ENCODE results near the gene EMC8. TPM values are rescaled to one million over a fixed set of nuclear protein-coding genes. Genes with fewer than 3 reads are reported as not detected.

The EMC8 gene
- total and polyA plus RNA-seq, 2 experiments from 2014 or later, result 42.8 to 54.8 TPM

DNA sequence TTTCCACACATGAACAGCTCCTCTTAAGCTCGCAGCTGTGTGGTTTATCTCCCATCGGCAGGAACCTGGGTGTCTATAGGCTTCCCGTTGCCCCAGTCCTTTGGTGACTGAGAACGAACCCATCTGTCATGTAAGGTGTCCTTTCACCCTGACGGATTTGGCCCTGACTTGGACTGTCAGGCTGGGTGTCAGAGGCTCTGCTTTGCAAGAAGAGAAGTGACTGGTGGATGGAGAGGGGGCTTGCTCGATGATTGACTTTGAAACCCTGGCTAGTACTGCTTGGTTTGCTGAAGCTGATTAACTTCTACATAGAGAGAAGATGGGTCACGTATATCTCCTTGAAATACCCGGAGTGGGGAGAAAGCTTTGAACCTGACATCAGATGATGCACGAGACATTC is 43.1 kb upstream of the EMC8 start:
- H3K4me1 ChIP-seq (ENCODE audit: low read depth), result peaks cover 6% of the 10 kb centered on the region
- TF ChIP-seq, protein P1, sequence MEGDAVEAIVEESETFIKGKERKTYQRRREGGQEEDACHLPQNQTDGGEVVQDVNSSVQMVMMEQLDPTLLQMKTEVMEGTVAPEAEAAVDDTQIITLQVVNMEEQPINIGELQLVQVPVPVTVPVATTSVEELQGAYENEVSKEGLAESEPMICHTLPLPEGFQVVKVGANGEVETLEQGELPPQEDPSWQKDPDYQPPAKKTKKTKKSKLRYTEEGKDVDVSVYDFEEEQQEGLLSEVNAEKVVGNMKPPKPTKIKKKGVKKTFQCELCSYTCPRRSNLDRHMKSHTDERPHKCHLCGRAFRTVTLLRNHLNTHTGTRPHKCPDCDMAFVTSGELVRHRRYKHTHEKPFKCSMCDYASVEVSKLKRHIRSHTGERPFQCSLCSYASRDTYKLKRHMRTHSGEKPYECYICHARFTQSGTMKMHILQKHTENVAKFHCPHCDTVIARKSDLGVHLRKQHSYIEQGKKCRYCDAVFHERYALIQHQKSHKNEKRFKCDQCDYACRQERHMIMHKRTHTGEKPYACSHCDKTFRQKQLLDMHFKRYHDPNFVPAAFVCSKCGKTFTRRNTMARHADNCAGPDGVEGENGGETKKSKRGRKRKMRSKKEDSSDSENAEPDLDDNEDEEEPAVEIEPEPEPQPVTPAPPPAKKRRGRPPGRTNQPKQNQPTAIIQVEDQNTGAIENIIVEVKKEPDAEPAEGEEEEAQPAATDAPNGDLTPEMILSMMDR (IDR thresholded peaks at IDR 0.05; ENCODE audit: low read depth, low read length), result no peak
- H3K27me3 ChIP-seq, result peaks cover 3% of the 10 kb centered on the region
- H3K4me3 ChIP-seq, result no peak overlapping the region
- H3K27ac ChIP-seq, result no peak overlapping the region
- no peak for DNase-seq (ENCODE audit: low read depth in 1 of 2, low spot score in 1 of 2)
- H3K9me3 ChIP-seq (ENCODE audit: low read depth), result no peaks in the 10 kb centered on the region
- H3K36me3 ChIP-seq, result no peaks in the 10 kb centered on the region

DNA sequence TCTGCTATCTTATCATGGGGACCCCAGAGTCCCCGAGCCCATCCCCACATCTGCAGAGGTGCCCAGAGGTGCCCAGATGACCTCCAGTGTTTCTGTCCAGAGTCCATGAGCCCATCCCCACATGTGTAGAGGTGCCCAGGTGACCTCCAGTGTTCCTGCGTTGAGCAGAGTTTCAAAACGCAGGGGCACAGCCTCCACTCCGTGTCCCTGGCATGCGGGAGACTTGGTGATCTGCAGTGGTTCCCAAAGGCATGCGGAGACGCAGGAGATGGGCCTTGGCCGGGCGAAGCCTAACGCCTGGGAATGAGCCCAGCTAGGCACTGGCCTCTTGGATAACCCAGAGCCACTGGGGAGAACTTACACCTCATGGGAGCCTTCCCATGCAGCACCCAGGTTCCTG is 41.5 kb upstream of the EMC8 start:
- Histone ChIP-seq H3K27ac (no peak overlapping the region), H3K9me3 (ENCODE audit: low read depth) (no peaks in the 10 kb centered on the region), H3K36me3 (no peaks in the 10 kb centered on the region), H3K4me3 (no peak overlapping the region), H3K4me1 (ENCODE audit: low read depth) (peaks cover 3% of the 10 kb centered on the region), H3K27me3 (peaks cover 3% of the 10 kb centered on the region)
- TF ChIP-seq, protein P1 (IDR thresholded peaks at IDR 0.05; ENCODE audit: low read depth, low read length), result no peak
- DNase-seq (ENCODE audit: low read depth in 1 of 2, low spot score in 1 of 2), result no peak

DNA sequence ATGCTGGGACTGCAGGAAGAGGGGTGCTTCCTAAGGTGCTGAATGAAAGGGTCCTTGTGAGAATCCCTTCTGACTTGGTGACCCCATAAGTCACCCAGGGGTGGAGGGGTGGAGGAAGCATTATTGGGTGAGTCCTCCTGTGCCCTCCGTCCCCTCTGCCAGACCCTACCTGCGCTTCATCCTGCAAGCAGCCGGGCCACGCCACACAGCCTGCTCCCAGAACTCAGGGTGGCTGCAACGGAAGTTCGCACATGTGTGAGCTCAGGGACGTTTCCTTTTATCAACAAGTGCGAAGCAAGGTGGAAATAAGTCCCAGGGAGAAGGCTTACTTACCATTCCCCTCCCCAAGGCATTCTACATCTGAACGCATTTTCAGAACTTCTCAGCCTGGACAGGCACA is 41.1 kb upstream of the EMC8 start:
- Histone ChIP-seq H3K9me3 (ENCODE audit: low read depth) (no peaks in the 10 kb centered on the region), H3K36me3 (no peaks in the 10 kb centered on the region), H3K27me3 (peaks cover 3% of the 10 kb centered on the region), H3K27ac (no peak overlapping the region), H3K4me3 (no peak overlapping the region), H3K4me1 (ENCODE audit: low read depth) (peaks cover 3% of the 10 kb centered on the region)
- TF ChIP-seq, protein P1 (IDR thresholded peaks at IDR 0.05; ENCODE audit: low read depth, low read length), result no peak
- DNase-seq (ENCODE audit: low read depth in 1 of 2, low spot score in 1 of 2), result no peak

DNA sequence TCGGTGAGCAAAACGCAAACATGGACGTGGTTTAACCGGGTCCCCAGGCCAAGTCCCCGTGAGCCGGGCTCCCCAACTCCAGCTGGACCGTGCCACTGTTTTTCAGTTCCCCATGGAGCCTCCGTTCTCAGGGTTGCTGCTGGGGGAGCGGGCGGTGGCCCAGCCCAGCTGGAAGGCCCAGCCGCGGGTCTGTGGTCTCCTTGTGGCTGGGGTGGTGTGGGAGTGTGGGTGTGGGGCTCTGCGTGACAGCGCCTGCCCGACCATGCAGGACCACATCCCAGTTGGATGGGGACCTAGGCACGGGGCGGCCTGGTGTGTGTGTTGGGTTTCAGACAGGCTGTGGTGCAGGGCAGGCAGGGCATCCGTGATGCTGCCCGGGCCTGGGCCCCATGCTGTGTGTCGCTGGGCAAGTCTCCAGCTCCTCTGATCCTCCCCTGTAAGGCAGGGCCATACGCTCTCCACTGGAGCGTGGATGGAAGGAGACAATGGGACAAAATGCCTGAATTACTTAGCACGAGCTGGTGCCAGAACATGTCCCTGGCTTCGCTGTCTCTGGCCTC is 40.4 kb upstream of the EMC8 start:
- Histone ChIP-seq H3K27me3 (peaks cover 3% of the 10 kb centered on the region), H3K9me3 (ENCODE audit: low read depth) (no peaks in the 10 kb centered on the region)
- no peak for DNase-seq (ENCODE audit: low read depth in 1 of 2, low spot score in 1 of 2)

DNA sequence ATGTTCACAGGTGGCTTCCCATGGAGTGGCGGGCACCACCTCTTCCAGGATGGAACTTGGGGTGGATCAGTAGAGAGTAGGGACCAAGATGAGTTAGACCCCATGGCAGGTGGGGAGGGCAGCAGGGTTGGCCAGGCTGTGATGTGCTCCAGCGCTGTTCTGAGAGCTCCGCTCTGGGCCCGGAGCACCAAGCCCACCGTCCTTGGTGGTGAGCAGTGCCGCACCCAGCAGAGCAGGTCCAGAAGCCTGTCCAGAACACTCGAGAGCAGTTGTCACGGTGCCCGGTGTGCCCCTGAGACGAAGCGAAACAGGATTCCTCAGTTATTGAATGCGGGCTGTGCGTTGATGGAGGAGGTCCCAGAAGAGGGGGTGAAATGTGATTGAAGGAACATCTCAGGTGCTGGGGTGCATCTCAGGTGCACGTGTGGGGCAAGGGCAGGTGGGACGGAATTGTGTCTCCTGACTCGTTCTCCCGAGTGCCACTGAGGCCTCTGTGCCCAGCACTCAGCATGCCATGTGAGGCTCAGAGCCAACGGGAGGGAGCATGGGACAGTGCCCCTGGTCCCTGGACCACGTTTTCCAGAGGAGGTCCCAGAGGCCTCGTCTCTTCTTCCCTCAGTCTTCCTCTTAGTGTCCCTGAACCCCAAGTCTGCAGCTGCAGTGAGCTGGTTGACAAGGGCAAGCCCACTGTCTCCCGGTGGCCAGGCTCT is 39.7 kb upstream of the EMC8 start:
- DNase-seq (ENCODE audit: low read depth in 1 of 2, low spot score in 1 of 2), result no peak
- Histone ChIP-seq H3K27me3 (peaks cover 3% of the 10 kb centered on the region), H3K4me1 (ENCODE audit: low read depth) (no peaks in the 10 kb centered on the region), H3K36me3 (no peaks in the 10 kb centered on the region), H3K27ac (no peak overlapping the region), H3K9me3 (ENCODE audit: low read depth) (no peaks in the 10 kb centered on the region), H3K4me3 (no peak overlapping the region)
- TF ChIP-seq, protein P1 (IDR thresholded peaks at IDR 0.05; ENCODE audit: low read depth, low read length), result no peak

More for the DNA sequence above, 40.4 kb upstream of the EMC8 start:
- TF ChIP-seq, protein P1 (IDR thresholded peaks at IDR 0.05; ENCODE audit: low read depth, low read length), result no peak
- no peaks in the 10 kb centered on the region for H3K36me3 ChIP-seq
- H3K4me1 ChIP-seq (ENCODE audit: low read depth), result peaks cover 2% of the 10 kb centered on the region
- no peak overlapping the region for H3K27ac ChIP-seq
- H3K4me3 ChIP-seq, result no peak overlapping the region
